Astrocyte (in vitro differentiated cells and primary cell): Measurements from ENCODE around the gene ZSWIM9.

Source experiments
- CTCF ChIP-seq: IDR thresholded peaks from 2 replicates; pipeline ENCODE4 v1.5.1; 2011; ENCODE audit warnings: low read depth, mild to moderate bottlenecking, inconsistent platforms, low read length, moderate library complexity; ENCODE audit not compliant: insufficient read depth
- EZH2 ChIP-seq: IDR thresholded peaks from 2 replicates; pipeline ENCODE4 v1.6.1; 2012; ENCODE audit warnings: mild to moderate bottlenecking, low read length, inconsistent platforms; ENCODE audit not compliant: insufficient read depth

- TF ChIP-seq CTCF (no peak), EZH2 (no peak)
Observed at GRCh38 chr19:48121066-48121465, 49.4 kb upstream of the ZSWIM9 start.
